A549 (cell line): ENCODE results near the gene ANKRA2. TPM values are rescaled to one million over a fixed set of nuclear protein-coding genes. Genes with fewer than 3 reads are reported as not detected.

ENCODE experiments used
- ATAC-seq, 2 experiments: fragments of 200-7000 bp in 1 of 2; fragments of >200 bp in 1 of 2; cut with Nextera tagmentation in 1 of 2; cut with Tn5 transposase in 1 of 2; 3 replicates each; pipeline versions ENCODE4 v1.8.0 to v1.9.1; 2018 to 2020; ENCODE audit warnings: mild to moderate bottlenecking in 1 of 2, moderate library complexity in 1 of 2
- CTCF ChIA-PET: fragments of 300-600 bp; sonication (Branson Sonifier 250); formaldehyde crosslinking; extraction: SDS; loops from one replicate; lab custom pipeline; 2021; ENCODE audit warnings: antibody characterized with exemption, inconsistent platforms; lab: Yijun Ruan, JAX
- POLR2A ChIA-PET: fragments of 350-600 bp; formaldehyde crosslinking; extraction: SDS; loops from one replicate; lab custom pipeline; 2021; ENCODE audit warnings: antibody characterized with exemption, inconsistent platforms; lab: Yijun Ruan, JAX
- DNase-seq, 2 experiments: peaks; one replicate each; pipeline versions ENCODE4 v3.0.0 to v3.0.0-alpha.2; 2011 to 2016; ENCODE audit warnings: low read depth in 1 of 2, low spot score in 1 of 2
- FAIRE-seq: peaks from 2 replicates; lab custom pipeline; 2011; peaks lifted over from hg19 to GRCh38; lab: Jason Lieb, UNC
- H3K27ac ChIP-seq, 2 experiments: fragments of >200 bp; sonication (Bioruptor Twin); formaldehyde crosslinking; 3 replicates each; pipeline ENCODE4 v1.5.1; 2016 to 2017
- H3K4me1 ChIP-seq: fragments of >200 bp; sonication (Bioruptor Twin); formaldehyde crosslinking; 3 replicates; pipeline ENCODE4 v1.6.1; 2016
- H3K4me2 ChIP-seq: fragments of >200 bp; sonication (Bioruptor Twin); formaldehyde crosslinking; 3 replicates; pipeline ENCODE4 v1.6.1; 2016
- H3K4me3 ChIP-seq: fragments of >200 bp; sonication (Bioruptor Twin); formaldehyde crosslinking; 3 replicates; pipeline ENCODE4 v1.5.1; 2016
- H3K9me3 ChIP-seq: fragments of >200 bp; sonication (Bioruptor Twin); formaldehyde crosslinking; 3 replicates; pipeline ENCODE4 v1.6.1; 2016
- BHLHE40 ChIP-seq: IDR thresholded peaks from 2 replicates; pipeline ENCODE4 v1.6.1; 2012; ENCODE audit warnings: low read depth, low read length, inconsistent platforms
- EHF ChIP-seq: fragments of 250-450 bp; sonication (Bioruptor Pico); IDR thresholded peaks from 2 replicates; pipeline ENCODE4 v1.5.0; 2020; ENCODE audit warnings: mild to moderate bottlenecking
- FOSB ChIP-seq: fragments of 250-450 bp; sonication (Bioruptor Pico); IDR thresholded peaks from 2 replicates; pipeline ENCODE4 v1.5.0; 2020; ENCODE audit warnings: mild to moderate bottlenecking, moderate library complexity
- JUN ChIP-seq, 2 experiments: fragments of >200 bp; sonication (Bioruptor Twin); formaldehyde crosslinking; IDR thresholded peaks; 2 replicates in 1 of 2; 3 replicates in 1 of 2; pipeline ENCODE4 v1.6.1; 2016 to 2017
- JUNB ChIP-seq: fragments of >200 bp; sonication (Bioruptor Twin); formaldehyde crosslinking; IDR thresholded peaks from 2 replicates; pipeline ENCODE4 v1.6.1; 2016
- KDM1A ChIP-seq: fragments of 200-600 bp; sonication (generic); IDR thresholded peaks from 2 replicates; pipeline ENCODE4 v1.6.1; 2016; ENCODE audit warnings: low read depth, mild to moderate bottlenecking
- MAFK ChIP-seq: fragments of 450-650 bp; IDR thresholded peaks from 2 replicates; pipeline ENCODE4 v1.6.1; 2014; ENCODE audit not compliant: partially characterized antibody
- MAZ ChIP-seq: fragments of 150-350 bp; IDR thresholded peaks from 2 replicates; pipeline ENCODE4 v1.6.1; 2014; ENCODE audit warnings: antibody characterized with exemption, low read depth, low read length, borderline replicate concordance
- POLR2AphosphoS2 ChIP-seq: conservative IDR thresholded peaks from 2 replicates; pipeline ENCODE4 v1.6.1; 2012; ENCODE audit warnings: low read length, improper control_type of control experiment, inconsistent platforms
- RARB ChIP-seq: fragments of 250-450 bp; sonication (Bioruptor Pico); IDR thresholded peaks from 2 replicates; pipeline ENCODE4 v1.8.0; 2021; ENCODE audit warnings: mild to moderate bottlenecking, moderate library complexity
- RFX5 ChIP-seq: fragments of 450-650 bp; IDR thresholded peaks from 2 replicates; pipeline ENCODE4 v1.7.1; 2014; ENCODE audit warnings: antibody characterized with exemption, mild to moderate bottlenecking, moderate library complexity
- SMC3 ChIP-seq: fragments of >200 bp; sonication (Bioruptor Twin); formaldehyde crosslinking; IDR thresholded peaks from 3 replicates; pipeline ENCODE4 v1.6.1; 2018; ENCODE audit warnings: inconsistent platforms
- SREBF2 ChIP-seq: fragments of 450-650 bp; IDR thresholded peaks from 2 replicates; pipeline ENCODE4 v1.6.1; 2014; ENCODE audit warnings: mild to moderate bottlenecking, moderate library complexity
- TFCP2L1 ChIP-seq: fragments of 250-450 bp; sonication (Bioruptor Pico); IDR thresholded peaks from 2 replicates; pipeline ENCODE4 v1.5.0; 2021; ENCODE audit warnings: mild to moderate bottlenecking
- ZFP36 ChIP-seq: fragments of 450-650 bp; IDR thresholded peaks from 2 replicates; pipeline ENCODE4 v1.6.1; 2014; ENCODE audit warnings: borderline replicate concordance; ENCODE audit not compliant: partially characterized antibody
- ZSCAN20 ChIP-seq: fragments of 250-450 bp; sonication (Bioruptor Pico); IDR thresholded peaks from 2 replicates; pipeline ENCODE4 v1.8.0; 2022; ENCODE audit warnings: mild to moderate bottlenecking, moderate library complexity
- WGBS: methylation state at CpG from one replicate; pipeline ENCODE4 v1.1.6; 2017; ENCODE audit errors: missing lambda C conversion rate; 5-methylcytosine and 5-hydroxymethylcytosine counted together
- polyA plus RNA-seq, 4 experiments: library from polyadenylated mRNA; depleted of rRNA in 3 of 4; stranded (reverse); fragments of >200 nt; fragmentation: RNase III in 1 of 4; extraction: RNeasy Plus Mini Kit Qiagen cat#74134 plus additional on column Dnase treatment in 1 of 4; gene quantifications; 2 replicates in 3 of 4; 3 replicates in 1 of 4; pipeline ENCODE4 v1.2.3, GENCODE V29; 2011 to 2017
- TF ChIP-seq, protein P1 (sequence below): fragments of >200 bp; sonication (Bioruptor Twin); formaldehyde crosslinking; IDR thresholded peaks from 3 replicates; pipeline ENCODE4 v1.6.1; 2016
- TF ChIP-seq, protein P2 (sequence below): IDR thresholded peaks from 2 replicates; pipeline ENCODE4 v1.6.1; 2012; ENCODE audit warnings: low read depth, borderline replicate concordance
- TF ChIP-seq, protein P3 (sequence below): fragments of 150-350 bp; IDR thresholded peaks from 2 replicates; pipeline ENCODE4 v1.6.1; 2014; ENCODE audit warnings: low read depth, mild to moderate bottlenecking, low read length
- TF ChIP-seq, protein P4 (sequence below): fragments of >200 bp; sonication (Bioruptor Twin); formaldehyde crosslinking; IDR thresholded peaks from 2 replicates; pipeline ENCODE4 v1.6.1; 2016

ANKRA2 gene
- polyA plus RNA-seq, 2 of the 4 experiments (the other 2 are of a cell fraction), result 12.5 to 38.3 TPM

DNA sequence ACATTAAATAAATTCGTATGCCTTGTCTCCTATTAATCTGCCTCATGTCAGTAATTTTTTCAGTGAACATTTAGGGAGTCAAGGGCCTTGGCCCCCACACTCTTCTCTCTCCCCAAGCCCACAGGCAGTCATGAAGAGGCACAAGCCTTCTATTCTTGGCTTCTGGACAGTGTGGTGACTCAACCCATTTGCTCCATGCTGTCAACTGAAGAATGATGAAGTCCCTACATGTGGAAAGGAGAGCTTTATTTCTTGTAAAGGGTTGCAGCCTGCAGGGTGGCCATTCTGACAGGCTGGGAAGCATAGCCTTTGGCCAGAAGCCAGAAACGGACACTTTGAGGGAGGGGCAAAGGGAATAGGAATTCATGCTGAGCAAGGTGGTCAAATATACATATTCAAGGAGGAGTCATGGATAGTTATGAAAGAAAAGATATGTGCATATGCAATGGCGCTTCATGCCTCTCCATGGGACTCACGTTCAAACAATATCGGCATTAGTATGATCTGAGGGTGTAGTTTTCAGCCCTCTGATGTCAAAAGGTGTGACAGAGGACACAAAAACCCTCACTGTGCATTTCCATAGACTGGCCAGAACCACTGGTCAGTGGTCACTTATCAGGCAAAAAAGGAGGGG lies 31.3 kb downstream of the ANKRA2 start:
- WGBS, result 46% methylated on average over 5 of the region's 5 CpGs
- no peak for ATAC-seq
- FAIRE-seq, result no peak
- H3K4me2 ChIP-seq, result no peak overlapping the region
- no peak for TF ChIP-seq SMC3
- TF ChIP-seq, protein P1, sequence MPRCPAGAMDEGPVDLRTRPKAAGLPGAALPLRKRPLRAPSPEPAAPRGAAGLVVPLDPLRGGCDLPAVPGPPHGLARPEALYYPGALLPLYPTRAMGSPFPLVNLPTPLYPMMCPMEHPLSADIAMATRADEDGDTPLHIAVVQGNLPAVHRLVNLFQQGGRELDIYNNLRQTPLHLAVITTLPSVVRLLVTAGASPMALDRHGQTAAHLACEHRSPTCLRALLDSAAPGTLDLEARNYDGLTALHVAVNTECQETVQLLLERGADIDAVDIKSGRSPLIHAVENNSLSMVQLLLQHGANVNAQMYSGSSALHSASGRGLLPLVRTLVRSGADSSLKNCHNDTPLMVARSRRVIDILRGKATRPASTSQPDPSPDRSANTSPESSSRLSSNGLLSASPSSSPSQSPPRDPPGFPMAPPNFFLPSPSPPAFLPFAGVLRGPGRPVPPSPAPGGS, result no peak
- no peak for TF ChIP-seq ZFP36
- TF ChIP-seq RFX5, result no peak
- TF ChIP-seq FOSB (CRISPR knock-in tag), result no peak
- TF ChIP-seq ZSCAN20 (CRISPR knock-in tag), result no peak
- no peak for TF ChIP-seq JUN (IDR thresholded peaks at IDR 0.05)
- TF ChIP-seq, protein P2, sequence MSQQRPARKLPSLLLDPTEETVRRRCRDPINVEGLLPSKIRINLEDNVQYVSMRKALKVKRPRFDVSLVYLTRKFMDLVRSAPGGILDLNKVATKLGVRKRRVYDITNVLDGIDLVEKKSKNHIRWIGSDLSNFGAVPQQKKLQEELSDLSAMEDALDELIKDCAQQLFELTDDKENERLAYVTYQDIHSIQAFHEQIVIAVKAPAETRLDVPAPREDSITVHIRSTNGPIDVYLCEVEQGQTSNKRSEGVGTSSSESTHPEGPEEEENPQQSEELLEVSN, result no peak
- no peaks in the 10 kb centered on the region for H3K4me1 ChIP-seq
- POLR2A ChIA-PET, result no interaction called here
- CTCF ChIA-PET, result interaction anchor here (1.5 to 12.3 kb wide), 2 partner anchors 15 to 37 kb away, joined by 5 to 193 read pairs; no protein-coding TSS in a partner anchor
- H3K9me3 ChIP-seq, result peaks cover 15% of the 10 kb centered on the region
- DNase-seq, result no peak
- H3K27ac ChIP-seq, result no peak overlapping the region
- H3K4me3 ChIP-seq, result no peak overlapping the region

DNA sequence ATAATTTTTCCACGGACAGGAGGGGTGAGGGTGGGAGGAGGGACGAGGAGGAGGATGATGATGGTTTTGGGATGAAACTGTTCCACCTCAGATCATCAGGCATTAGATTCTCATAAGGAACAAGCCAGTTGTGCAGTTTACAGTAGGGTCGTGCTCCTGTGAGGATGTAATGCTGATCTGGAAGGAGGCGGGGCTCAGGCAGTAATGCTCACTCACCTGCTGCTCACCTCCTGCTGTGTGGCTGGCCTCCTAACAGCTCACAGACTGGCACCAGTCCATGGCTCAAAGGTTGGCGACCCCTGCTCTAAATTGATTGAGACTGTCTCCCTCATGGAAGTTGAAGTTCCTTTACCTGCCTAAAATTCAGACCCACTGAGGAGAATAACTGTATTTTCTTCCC lies 33.2 kb downstream of the ANKRA2 start:
- Histone ChIP-seq H3K9me3 (peaks cover 15% of the 10 kb centered on the region), H3K4me1 (no peaks in the 10 kb centered on the region), H3K4me3 (no peak overlapping the region), H3K27ac (no peak overlapping the region), H3K4me2 (no peak overlapping the region)
- FAIRE-seq, result no peak
- 54% methylated on average over 5 of the region's 5 CpGs for WGBS
- DNase-seq, result no peak
- ATAC-seq, result no peak
- ChIA-PET CTCF (interaction anchor here (1.4 to 2.8 kb wide), 2 partner anchors 13 to 45 kb away, joined by 3 to 21 read pairs; no protein-coding TSS in a partner anchor), POLR2A (no interaction called here)
- TF ChIP-seq TFCP2L1 (CRISPR knock-in tag) (no peak), JUNB (no peak), FOSB (CRISPR knock-in tag) (no peak), RARB (CRISPR knock-in tag) (no peak), SREBF2 (no peak), ZFP36 (no peak), JUN (IDR thresholded peaks at IDR 0.05) (no peak), MAFK (no peak), MAZ (no peak), EHF (CRISPR knock-in tag) (no peak), KDM1A (no peak), BHLHE40 (no peak), POLR2AphosphoS2 (no peak)
- TF ChIP-seq, protein P3, sequence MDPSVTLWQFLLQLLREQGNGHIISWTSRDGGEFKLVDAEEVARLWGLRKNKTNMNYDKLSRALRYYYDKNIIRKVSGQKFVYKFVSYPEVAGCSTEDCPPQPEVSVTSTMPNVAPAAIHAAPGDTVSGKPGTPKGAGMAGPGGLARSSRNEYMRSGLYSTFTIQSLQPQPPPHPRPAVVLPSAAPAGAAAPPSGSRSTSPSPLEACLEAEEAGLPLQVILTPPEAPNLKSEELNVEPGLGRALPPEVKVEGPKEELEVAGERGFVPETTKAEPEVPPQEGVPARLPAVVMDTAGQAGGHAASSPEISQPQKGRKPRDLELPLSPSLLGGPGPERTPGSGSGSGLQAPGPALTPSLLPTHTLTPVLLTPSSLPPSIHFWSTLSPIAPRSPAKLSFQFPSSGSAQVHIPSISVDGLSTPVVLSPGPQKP, result no peak
- TF ChIP-seq, protein P1, result no peak
- TF ChIP-seq, protein P4, sequence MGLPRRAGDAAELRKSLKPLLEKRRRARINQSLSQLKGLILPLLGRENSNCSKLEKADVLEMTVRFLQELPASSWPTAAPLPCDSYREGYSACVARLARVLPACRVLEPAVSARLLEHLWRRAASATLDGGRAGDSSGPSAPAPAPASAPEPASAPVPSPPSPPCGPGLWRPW, result no peak
